Peyer's patch (tissue), 4 donors: Measurements from ENCODE around the gene SLITRK4.

ENCODE experiments used
- POLR2A ChIP-seq, 2 donors: fragments of 450-650 bp; IDR thresholded peaks; one replicate each; pipeline ENCODE4 v1.5.1; 2017; ENCODE audit warnings: antibody characterized with exemption in 2 of 2, mild to moderate bottlenecking in 2 of 2, moderate library complexity in 2 of 2
- TF ChIP-seq, protein P1 (sequence below), 6 experiments: fragments of 450-650 bp in 4 of 6; fragments of 200-600 bp in 2 of 6; sonication (generic) in 1 of 6; IDR thresholded peaks; one replicate each; pipeline ENCODE4 v1.5.1; 2017 to 2019; ENCODE audit warnings: antibody characterized with exemption in 6 of 6, mild to moderate bottlenecking in 3 of 6, moderate library complexity in 1 of 6

DNA sequence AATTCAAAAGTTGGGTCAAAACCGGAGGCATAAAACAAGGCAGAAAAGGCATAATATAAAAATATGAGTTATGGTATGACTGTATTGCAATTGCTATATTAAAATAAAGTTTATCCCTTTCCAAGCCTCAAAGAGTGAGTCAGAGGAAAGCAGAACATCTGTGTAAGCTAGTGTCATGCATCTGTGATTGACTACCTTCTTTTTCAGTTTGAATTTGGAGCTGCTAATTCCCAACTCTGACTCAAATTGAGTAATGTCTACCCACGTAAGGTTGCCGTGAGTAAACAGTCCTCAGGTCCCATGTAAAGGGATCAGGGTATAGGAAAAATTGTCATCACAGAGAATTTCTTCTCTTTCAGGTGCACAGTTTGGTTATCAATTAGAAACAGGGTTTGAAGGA, 6.5 kb upstream of the SLITRK4 start:
- TF ChIP-seq, protein P1, sequence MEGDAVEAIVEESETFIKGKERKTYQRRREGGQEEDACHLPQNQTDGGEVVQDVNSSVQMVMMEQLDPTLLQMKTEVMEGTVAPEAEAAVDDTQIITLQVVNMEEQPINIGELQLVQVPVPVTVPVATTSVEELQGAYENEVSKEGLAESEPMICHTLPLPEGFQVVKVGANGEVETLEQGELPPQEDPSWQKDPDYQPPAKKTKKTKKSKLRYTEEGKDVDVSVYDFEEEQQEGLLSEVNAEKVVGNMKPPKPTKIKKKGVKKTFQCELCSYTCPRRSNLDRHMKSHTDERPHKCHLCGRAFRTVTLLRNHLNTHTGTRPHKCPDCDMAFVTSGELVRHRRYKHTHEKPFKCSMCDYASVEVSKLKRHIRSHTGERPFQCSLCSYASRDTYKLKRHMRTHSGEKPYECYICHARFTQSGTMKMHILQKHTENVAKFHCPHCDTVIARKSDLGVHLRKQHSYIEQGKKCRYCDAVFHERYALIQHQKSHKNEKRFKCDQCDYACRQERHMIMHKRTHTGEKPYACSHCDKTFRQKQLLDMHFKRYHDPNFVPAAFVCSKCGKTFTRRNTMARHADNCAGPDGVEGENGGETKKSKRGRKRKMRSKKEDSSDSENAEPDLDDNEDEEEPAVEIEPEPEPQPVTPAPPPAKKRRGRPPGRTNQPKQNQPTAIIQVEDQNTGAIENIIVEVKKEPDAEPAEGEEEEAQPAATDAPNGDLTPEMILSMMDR (IDR thresholded peaks at IDR 0.05), result no peak
- no peak for TF ChIP-seq POLR2A (IDR thresholded peaks at IDR 0.05)
